ENCODE measurements around the gene MYO9B.

MYO9B gene

GRCh38 chr19:17112271-17112670 lies 36.7 kb downstream of the MYO9B start:
- H3K4me3 ChIP-seq (ENCODE audit: low read depth, low read length): no peak overlapping the region

GRCh38 chr19:17112700-17113099 lies 37.1 kb downstream of the MYO9B start:
- no peak overlapping the region for H3K4me3 ChIP-seq (ENCODE audit: low read depth, low read length)

- no peak overlapping the region for H3K4me3 ChIP-seq (ENCODE audit: low read depth, low read length)
Measured at GRCh38 chr19:17113127-17113785, 37.7 kb downstream of the MYO9B start.

- no peak overlapping the region for H3K4me3 ChIP-seq (ENCODE audit: low read depth, low read length)
Measured at GRCh38 chr19:17114414-17114831, 38.8 kb downstream of the MYO9B start.

- H3K4me3 ChIP-seq (ENCODE audit: low read depth, low read length): no peak overlapping the region
Measured at GRCh38 chr19:17116996-17117702, 41.6 kb downstream of the MYO9B start.

- H3K4me3 ChIP-seq (ENCODE audit: low read depth, low read length): no peak overlapping the region
Measured at GRCh38 chr19:17118957-17119356, 43.4 kb downstream of the MYO9B start.

- no peak overlapping the region for H3K4me3 ChIP-seq (ENCODE audit: low read depth, low read length)
Measured at GRCh38 chr19:17121736-17122293, 46.2 kb downstream of the MYO9B start.

- no peak overlapping the region for H3K4me3 ChIP-seq (ENCODE audit: low read depth, low read length)
Measured at GRCh38 chr19:17123041-17123440, 47.5 kb downstream of the MYO9B start.

- no peak overlapping the region for H3K4me3 ChIP-seq (ENCODE audit: low read depth, low read length)
Measured at GRCh38 chr19:17124025-17124424, 48.4 kb downstream of the MYO9B start.

GRCh38 chr19:17125062-17125727 lies 49.6 kb downstream of the MYO9B start:
- H3K4me3 ChIP-seq (ENCODE audit: low read depth, low read length): no peak overlapping the region

- no peak overlapping the region for H3K4me3 ChIP-seq (ENCODE audit: low read depth, low read length)
Measured at GRCh38 chr19:17125728-17126677, 50.4 kb downstream of the MYO9B start.

- no peak overlapping the region for H3K4me3 ChIP-seq (ENCODE audit: low read depth, low read length)
Measured at GRCh38 chr19:17127671-17128070, 52.1 kb downstream of the MYO9B start.

- no peak overlapping the region for H3K4me3 ChIP-seq (ENCODE audit: low read depth, low read length)
Measured at GRCh38 chr19:17128403-17128802, 52.8 kb downstream of the MYO9B start.

- no peak overlapping the region for H3K4me3 ChIP-seq (ENCODE audit: low read depth, low read length)
Measured at GRCh38 chr19:17128820-17129219, 53.2 kb downstream of the MYO9B start.

GRCh38 chr19:17129377-17129776 lies 53.8 kb downstream of the MYO9B start:
- H3K4me3 ChIP-seq (ENCODE audit: low read depth, low read length): no peak overlapping the region

GRCh38 chr19:17135001-17135853 lies 59.6 kb downstream of the MYO9B start:
- H3K4me3 ChIP-seq (ENCODE audit: low read depth, low read length): no peak overlapping the region

- H3K4me3 ChIP-seq (ENCODE audit: low read depth, low read length): no peak overlapping the region
Measured at GRCh38 chr19:17136021-17136420, 60.4 kb downstream of the MYO9B start.

GRCh38 chr19:17136617-17137016 lies 61.0 kb downstream of the MYO9B start:
- H3K4me3 ChIP-seq (ENCODE audit: low read depth, low read length): no peak overlapping the region

- no peak overlapping the region for H3K4me3 ChIP-seq (ENCODE audit: low read depth, low read length)
Measured at GRCh38 chr19:17137417-17137816, 61.8 kb downstream of the MYO9B start.
